GM18511 (cell line): Measurements from ENCODE around the gene LGR4.
"Not testable (repeated sequence)": the region's sequence is repeated elsewhere in the genome, so short reads cannot be mapped to it uniquely, and the experiment has no call there.

ENCODE experiments used
- ATAC-seq: cut with Tn5 transposase; IDR thresholded peaks from one replicate; pipeline ENCODE4 v1.9.1; 2021; ENCODE audit warnings: mild to moderate bottlenecking, moderate library complexity; ENCODE audit not compliant: unreplicated experiment

The LGR4 gene

GRCh38 chr11:27472398-27473016 lies at the start of gene LGR4:
TSS of gene LGR4 (minus strand) at chr11:27472790. CDS start at chr11:27472302, 488 bp downstream.
- ATAC-seq: peak; percentile 88

GRCh38 chr11:27520226-27520625 lies 47.6 kb upstream of the LGR4 start:
- ATAC-seq: no peak

GRCh38 chr11:27518518-27518917 lies 45.9 kb upstream of the LGR4 start:
- no peak for ATAC-seq

GRCh38 chr11:27517490-27517889 lies 44.9 kb upstream of the LGR4 start:
- not testable (repeated sequence) for ATAC-seq

GRCh38 chr11:27514558-27514957 lies 42.0 kb upstream of the LGR4 start:
- no peak for ATAC-seq

- no peak for ATAC-seq
These were observed 41.5 kb upstream of the LGR4 start for GRCh38 chr11:27514076-27514475.

- no peak for ATAC-seq
These were observed 40.8 kb upstream of the LGR4 start for GRCh38 chr11:27513389-27513788.

- no peak for ATAC-seq
These were observed 39.6 kb upstream of the LGR4 start for GRCh38 chr11:27512238-27512637.

- no peak for ATAC-seq
These were observed 37.3 kb upstream of the LGR4 start for GRCh38 chr11:27509908-27510307.

GRCh38 chr11:27507557-27508322 lies 35.1 kb upstream of the LGR4 start:
- no peak for ATAC-seq

- peak; percentile 94 for ATAC-seq
These were observed 33.9 kb upstream of the LGR4 start, which contains the start of gene LIN7C for GRCh38 chr11:27506200-27507182. TSS of gene LIN7C (minus strand) at chr11:27506769. CDS start at chr11:27506752, 17 bp downstream.

GRCh38 chr11:27505781-27506180 lies 33.2 kb upstream of the LGR4 start:
- peak; percentile 2 for ATAC-seq

- no peak for ATAC-seq
These were observed 31.6 kb upstream of the LGR4 start for GRCh38 chr11:27504205-27504604.

GRCh38 chr11:27501100-27501499 lies 28.5 kb upstream of the LGR4 start:
- ATAC-seq: no peak

- no peak for ATAC-seq
These were observed 25.3 kb upstream of the LGR4 start for GRCh38 chr11:27497911-27498310.

GRCh38 chr11:27497284-27497866 lies 24.8 kb upstream of the LGR4 start:
- ATAC-seq: peak; percentile 77

GRCh38 chr11:27496461-27496860 lies 23.9 kb upstream of the LGR4 start:
- ATAC-seq: no peak

- ATAC-seq: no peak
These were observed 23.2 kb upstream of the LGR4 start for GRCh38 chr11:27495710-27496300.

- ATAC-seq: no peak
These were observed 16.5 kb upstream of the LGR4 start for GRCh38 chr11:27489092-27489491.

GRCh38 chr11:27487706-27488105 lies 15.1 kb upstream of the LGR4 start:
- ATAC-seq: no peak
